GM12891 (cell line): ENCODE data around the gene PFDN2.
"Not testable (repeated sequence)": the region's sequence is repeated elsewhere in the genome, so short reads cannot be mapped to it uniquely, and the experiment has no call there.

ENCODE experiments used
- DNase-seq: peaks from one replicate; pipeline ENCODE4 v3.0.0; 2011; ENCODE audit warnings: low spot score; ENCODE audit not compliant: insufficient read length
- FAIRE-seq: peaks from 2 replicates; lab custom pipeline; 2011; peaks lifted over from hg19 to GRCh38; lab: Jason Lieb, UNC
- PAX5 ChIP-seq: IDR thresholded peaks from 2 replicates; pipeline ENCODE4 v1.6.1; 2011; ENCODE audit warnings: low read length, moderate library complexity, mild to moderate bottlenecking; ENCODE audit not compliant: insufficient read depth, severe bottlenecking
- POLR2A ChIP-seq: IDR thresholded peaks from 2 replicates; pipeline ENCODE4 v1.6.1; 2011; ENCODE audit warnings: low read depth, low read length, control low read depth
- POLR2AphosphoS5 ChIP-seq: IDR thresholded peaks from 2 replicates; pipeline ENCODE4 v1.6.1; 2011; ENCODE audit warnings: low read depth, low read length, control low read depth
- POU2F2 ChIP-seq: IDR thresholded peaks from 2 replicates; pipeline ENCODE4 v1.6.1; 2011; ENCODE audit warnings: low read depth, mild to moderate bottlenecking, control low read depth, low read length, moderate library complexity
- SPI1 ChIP-seq: IDR thresholded peaks from 2 replicates; pipeline ENCODE4 v1.6.1; 2011; ENCODE audit warnings: low read depth, low read length, control low read depth
- TAF1 ChIP-seq: IDR thresholded peaks from 2 replicates; pipeline ENCODE4 v1.6.1; 2011; ENCODE audit warnings: low read depth, low read length, control low read depth

PFDN2 gene

DNA sequence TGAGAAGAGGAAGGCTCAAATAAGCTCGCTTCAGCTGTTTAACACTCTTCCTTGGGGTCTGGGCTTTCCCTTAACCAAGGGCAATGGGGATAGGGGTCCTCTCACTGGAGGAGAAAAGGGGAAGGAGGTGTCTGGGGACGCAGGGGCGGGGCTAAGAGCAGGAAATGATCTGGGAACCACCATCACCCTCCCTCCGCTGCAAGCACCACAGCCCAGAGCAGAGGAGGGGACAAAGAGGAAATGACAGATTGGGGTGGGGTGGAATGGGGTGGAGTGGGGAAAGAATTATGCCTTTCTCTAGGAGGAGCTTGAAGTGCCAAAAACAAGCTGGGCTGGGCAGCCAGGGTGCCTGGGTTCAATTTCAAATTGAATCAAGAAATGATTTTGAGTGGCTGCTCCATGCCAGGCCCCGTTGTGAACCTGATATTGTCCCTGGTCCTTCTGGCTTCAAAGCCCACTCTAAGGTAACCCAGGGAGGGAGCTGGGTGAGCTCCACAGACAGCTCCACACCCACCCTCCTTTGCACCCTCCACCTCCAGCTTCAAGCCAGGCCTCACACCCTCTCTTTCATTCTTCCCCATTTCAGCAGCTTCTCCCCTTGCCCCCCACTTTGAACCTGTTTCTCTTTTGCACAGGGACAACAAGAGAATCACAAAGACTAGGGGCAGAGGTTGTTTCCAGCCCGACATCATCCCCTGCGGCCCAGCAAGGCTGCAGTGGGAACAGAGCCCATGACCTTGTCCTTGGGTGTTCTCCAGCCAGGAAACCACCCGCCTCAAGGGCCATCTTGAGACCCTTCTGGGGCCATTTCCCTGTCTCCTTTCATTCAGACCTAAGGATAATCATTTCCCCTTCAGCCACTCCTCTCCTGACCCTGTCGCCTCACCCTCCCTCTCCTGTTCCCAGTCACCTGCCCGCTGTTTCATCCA lies 49.3 kb downstream of the PFDN2 start:
- DNase-seq (no peak), FAIRE-seq (peak; percentile 96)
- TF ChIP-seq SPI1 (peak; percentile 71), TAF1 (peak; percentile 35; the same call in 1 of the 2 replicates), PAX5 (no peak), POLR2AphosphoS5 (peak; percentile 48), POU2F2 (no peak), POLR2A (peak; percentile 72)

DNA sequence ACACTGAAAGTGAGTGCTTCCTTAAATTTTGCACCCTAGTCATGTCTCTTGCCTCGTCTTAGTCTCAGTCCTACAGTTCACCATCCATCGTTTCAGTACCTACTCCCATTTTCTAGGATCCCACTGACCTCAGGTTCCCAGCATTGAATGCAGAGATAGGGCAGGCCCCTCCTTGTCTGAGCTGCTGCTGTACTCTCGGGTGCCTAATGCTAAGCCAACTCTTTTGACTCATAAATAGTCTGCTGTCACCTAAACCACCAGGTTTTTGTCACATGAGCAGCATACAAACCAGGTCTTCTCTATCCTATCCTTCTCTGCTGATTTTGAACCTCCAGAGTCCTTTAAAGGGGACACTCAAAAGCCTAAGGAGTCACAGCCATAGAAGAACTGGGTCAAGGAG lies 51.1 kb downstream of the PFDN2 start:
- DNase-seq (no peak), FAIRE-seq (no peak)
- no peak for TF ChIP-seq POLR2A
- TF ChIP-seq TAF1, result no peak
- no peak for TF ChIP-seq SPI1
- no peak for TF ChIP-seq POLR2AphosphoS5
- no peak for TF ChIP-seq POU2F2
- no peak for TF ChIP-seq PAX5

- FAIRE-seq, DNase-seq: not testable (repeated sequence)
Measured at GRCh38 chr1:161065681-161066080, 52.2 kb downstream of the PFDN2 start.

GRCh38 chr1:161063936-161064335 lies 53.9 kb downstream of the PFDN2 start:
- not testable (repeated sequence) for FAIRE-seq, DNase-seq

GRCh38 chr1:161061419-161061818 lies 56.4 kb downstream of the PFDN2 start:
- FAIRE-seq (no peak), DNase-seq (no peak)
- TF ChIP-seq PAX5, result no peak
- TF ChIP-seq POU2F2, result no peak
- TF ChIP-seq TAF1, result no peak
- no peak for TF ChIP-seq POLR2AphosphoS5
- TF ChIP-seq SPI1, result no peak
- no peak for TF ChIP-seq POLR2A

- DNase-seq (no peak), FAIRE-seq (no peak)
- no peak for TF ChIP-seq PAX5
- TF ChIP-seq POLR2A, result no peak
- TF ChIP-seq POLR2AphosphoS5, result no peak
- no peak for TF ChIP-seq TAF1
- no peak for TF ChIP-seq SPI1
- TF ChIP-seq POU2F2, result no peak
Measured at GRCh38 chr1:161059293-161059692, 58.5 kb downstream of the PFDN2 start.

GRCh38 chr1:161054805-161055204 lies 63.0 kb downstream of the PFDN2 start:
- FAIRE-seq, result peak; percentile 13
- DNase-seq, result no peak
- TF ChIP-seq POU2F2 (no peak), POLR2AphosphoS5 (no peak), TAF1 (no peak), SPI1 (no peak)

- FAIRE-seq (no peak), DNase-seq (no peak)
- TF ChIP-seq POU2F2, result no peak
- TF ChIP-seq TAF1, result no peak
- no peak for TF ChIP-seq PAX5
- no peak for TF ChIP-seq POLR2AphosphoS5
- no peak for TF ChIP-seq POLR2A
- TF ChIP-seq SPI1, result no peak
Measured at GRCh38 chr1:161054232-161054631, 63.6 kb downstream of the PFDN2 start.

DNA sequence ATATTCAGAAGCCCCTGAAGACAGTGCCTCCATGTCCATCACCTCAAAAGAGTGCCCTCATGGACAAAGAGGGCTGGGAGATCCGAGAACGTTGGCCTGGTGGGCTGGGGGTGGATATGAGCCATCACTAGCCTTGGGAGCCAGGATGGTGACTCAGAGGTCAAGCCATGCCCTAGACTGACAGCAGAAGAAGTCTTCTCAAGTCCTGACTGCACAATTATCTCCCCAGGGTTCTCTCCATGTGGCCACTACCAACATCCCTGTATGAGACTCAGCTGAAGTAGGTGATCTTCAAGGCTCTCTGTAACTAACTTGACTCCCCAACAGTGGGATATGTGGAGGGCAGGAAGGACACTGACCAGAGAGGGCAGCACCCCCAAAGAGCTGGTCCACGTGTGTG lies 64.9 kb downstream of the PFDN2 start:
- no peak for DNase-seq
- FAIRE-seq, result no peak
- no peak for TF ChIP-seq TAF1

DNA sequence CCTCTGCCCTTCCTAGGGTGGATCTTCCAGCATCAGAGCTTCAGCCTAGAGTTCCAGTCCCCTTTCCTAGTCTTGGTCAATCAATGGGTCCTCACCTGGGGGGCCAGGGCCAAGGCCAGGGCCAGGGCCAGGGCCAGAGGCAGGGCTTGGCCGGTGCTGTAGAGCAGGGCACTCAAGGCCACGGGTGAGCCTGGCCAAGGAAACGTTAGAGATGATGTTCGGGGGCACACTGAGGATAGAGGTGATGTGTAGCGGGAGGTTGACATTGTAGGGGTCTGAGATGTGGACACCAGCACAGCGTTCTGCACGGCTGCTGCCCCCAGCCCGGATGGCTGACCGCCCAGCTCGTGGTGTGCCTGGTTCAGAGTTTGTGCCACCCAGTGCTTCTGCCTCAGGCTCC lies 66.6 kb downstream of the PFDN2 start:
- no peak for FAIRE-seq
- no peak for TF ChIP-seq TAF1
- TF ChIP-seq POU2F2, result no peak
- no peak for TF ChIP-seq SPI1
- TF ChIP-seq POLR2A, result no peak
- TF ChIP-seq POLR2AphosphoS5, result no peak
- no peak for TF ChIP-seq PAX5
- no peak for DNase-seq
